Parathyroid adenoma (tissue), 2 donors: ENCODE measurements around the gene SLC8A3.

Experiments used
- H2AFZ ChIP-seq: fragments of 300-600 bp; sonication (generic); one replicate; pipeline ENCODE4 v1.7.0; 2017; ENCODE audit warnings: antibody characterized with exemption, mild to moderate bottlenecking
- H3K27ac ChIP-seq: fragments of 300-600 bp; sonication (generic); one replicate; pipeline ENCODE4 v1.7.0; 2017
- H3K27me3 ChIP-seq: fragments of 300-600 bp; sonication (generic); one replicate; pipeline ENCODE4 v1.7.0; 2017; ENCODE audit warnings: low read length; ENCODE audit not compliant: control insufficient read depth, insufficient read depth
- H3K36me3 ChIP-seq: fragments of 300-600 bp; sonication (generic); one replicate; pipeline ENCODE4 v1.7.0; 2017; ENCODE audit warnings: low read length; ENCODE audit not compliant: control insufficient read depth, insufficient read depth
- H3K4me1 ChIP-seq: fragments of 300-600 bp; sonication (generic); one replicate; pipeline ENCODE4 v1.7.0; 2017; ENCODE audit warnings: control low read depth
- H3K4me2 ChIP-seq: fragments of 300-600 bp; sonication (generic); one replicate; pipeline ENCODE4 v1.7.0; 2017; ENCODE audit warnings: low read length
- H3K4me3 ChIP-seq: fragments of 300-600 bp; sonication (generic); one replicate; pipeline ENCODE4 v1.7.0; 2017; ENCODE audit warnings: low read depth, low read length
- H3K79me2 ChIP-seq: fragments of 300-600 bp; sonication (generic); one replicate; pipeline ENCODE4 v1.7.0; 2017; ENCODE audit warnings: control low read depth
- H3K9ac ChIP-seq: fragments of 300-600 bp; sonication (generic); one replicate; pipeline ENCODE4 v1.7.0; 2017; ENCODE audit warnings: mild to moderate bottlenecking
- H3K9me3 ChIP-seq: fragments of 300-600 bp; sonication (generic); one replicate; pipeline ENCODE4 v1.7.0; 2017; ENCODE audit warnings: low read length; ENCODE audit not compliant: control insufficient read depth
- TF ChIP-seq, protein P1 (sequence below): fragments of 300-600 bp; sonication (generic); IDR thresholded peaks from one replicate; pipeline ENCODE4 v1.7.0; 2017; ENCODE audit warnings: antibody characterized with exemption, mild to moderate bottlenecking
- donor health status: primary hyperparathyroidism.

SLC8A3 gene

DNA sequence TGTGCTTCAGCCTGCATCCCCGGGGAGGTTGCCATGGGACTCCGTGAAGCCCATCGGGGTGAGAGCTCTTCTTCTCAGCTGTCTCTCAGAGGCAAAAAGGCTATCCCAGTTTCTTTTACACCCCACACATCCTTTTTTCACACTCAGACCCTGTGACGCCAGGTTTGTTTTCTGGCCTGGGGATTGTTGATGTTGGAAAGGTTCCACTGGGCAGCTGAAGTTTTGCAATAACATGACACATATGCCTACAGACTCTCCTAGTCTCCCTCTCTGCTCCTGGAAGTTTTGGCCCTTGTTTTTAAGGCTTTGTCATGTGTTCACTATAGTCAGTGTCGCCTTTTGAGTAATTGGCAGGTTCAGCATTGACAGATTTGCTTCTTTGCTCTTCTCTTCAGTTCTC, 190.9 kb downstream of the SLC8A3 start:
- Histone ChIP-seq H2AFZ (no peak overlapping the region), H3K4me2 (no peak overlapping the region), H3K4me3 (no peak overlapping the region), H3K27ac (no peak overlapping the region), H3K27me3 (no peaks in the 10 kb centered on the region), H3K36me3 (no peaks in the 10 kb centered on the region), H3K9me3 (no peaks in the 10 kb centered on the region), H3K9ac (no peak overlapping the region), H3K4me1 (no peaks in the 10 kb centered on the region), H3K79me2 (no peaks in the 10 kb centered on the region)
- TF ChIP-seq, protein P1, sequence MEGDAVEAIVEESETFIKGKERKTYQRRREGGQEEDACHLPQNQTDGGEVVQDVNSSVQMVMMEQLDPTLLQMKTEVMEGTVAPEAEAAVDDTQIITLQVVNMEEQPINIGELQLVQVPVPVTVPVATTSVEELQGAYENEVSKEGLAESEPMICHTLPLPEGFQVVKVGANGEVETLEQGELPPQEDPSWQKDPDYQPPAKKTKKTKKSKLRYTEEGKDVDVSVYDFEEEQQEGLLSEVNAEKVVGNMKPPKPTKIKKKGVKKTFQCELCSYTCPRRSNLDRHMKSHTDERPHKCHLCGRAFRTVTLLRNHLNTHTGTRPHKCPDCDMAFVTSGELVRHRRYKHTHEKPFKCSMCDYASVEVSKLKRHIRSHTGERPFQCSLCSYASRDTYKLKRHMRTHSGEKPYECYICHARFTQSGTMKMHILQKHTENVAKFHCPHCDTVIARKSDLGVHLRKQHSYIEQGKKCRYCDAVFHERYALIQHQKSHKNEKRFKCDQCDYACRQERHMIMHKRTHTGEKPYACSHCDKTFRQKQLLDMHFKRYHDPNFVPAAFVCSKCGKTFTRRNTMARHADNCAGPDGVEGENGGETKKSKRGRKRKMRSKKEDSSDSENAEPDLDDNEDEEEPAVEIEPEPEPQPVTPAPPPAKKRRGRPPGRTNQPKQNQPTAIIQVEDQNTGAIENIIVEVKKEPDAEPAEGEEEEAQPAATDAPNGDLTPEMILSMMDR, result no peak

DNA sequence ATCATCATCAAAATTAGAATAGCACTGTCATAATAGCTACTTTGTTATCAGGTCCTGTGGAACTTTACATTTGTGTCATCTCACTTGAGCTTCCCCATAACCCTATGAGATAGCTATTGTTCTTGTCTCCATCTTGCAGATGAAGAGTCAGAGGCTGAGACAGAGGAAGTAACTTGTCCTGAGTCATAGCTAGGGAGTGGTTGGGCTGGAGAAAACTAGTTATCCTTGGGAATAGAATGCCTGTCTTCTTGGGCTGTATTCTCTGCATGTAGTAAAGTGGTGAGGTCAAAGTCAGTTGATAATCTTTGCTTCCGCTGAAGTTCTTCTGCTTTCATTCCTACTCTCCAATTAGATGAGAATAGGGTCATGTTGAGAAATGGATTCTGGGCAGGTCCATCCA, 192.5 kb downstream of the SLC8A3 start:
- H3K4me3 ChIP-seq, result no peak overlapping the region
- TF ChIP-seq, protein P1, result no peak

More for the DNA sequence above, 192.5 kb downstream of the SLC8A3 start:
- H3K27me3 ChIP-seq, result no peaks in the 10 kb centered on the region
- H3K36me3 ChIP-seq, result no peaks in the 10 kb centered on the region
- no peaks in the 10 kb centered on the region for H3K79me2 ChIP-seq
- H2AFZ ChIP-seq, result no peak overlapping the region
- H3K4me2 ChIP-seq, result no peak overlapping the region
- H3K9ac ChIP-seq, result no peak overlapping the region
- H3K4me1 ChIP-seq, result no peaks in the 10 kb centered on the region
- H3K9me3 ChIP-seq, result no peaks in the 10 kb centered on the region
- H3K27ac ChIP-seq, result no peak overlapping the region
